DOHH2 (cell line): ENCODE data around the gene ANAPC2.

ENCODE experiments used
- CTCF ChIP-seq: fragments of 200-600 bp; sonication (generic); IDR thresholded peaks from one replicate; pipeline ENCODE4 v1.5.1; 2014; ENCODE audit warnings: antibody characterized with exemption, mild to moderate bottlenecking, low read depth, low read length; ENCODE audit not compliant: poor library complexity, severe bottlenecking
- EZH2phosphoT487 ChIP-seq: fragments of 200-600 bp; sonication (generic); IDR thresholded peaks from 2 replicates; pipeline ENCODE4 v1.6.1; 2017; ENCODE audit warnings: borderline replicate concordance, mild to moderate bottlenecking, antibody characterized with exemption, low read length, moderate library complexity, mixed read lengths

- no peak for TF ChIP-seq CTCF
- no peak for TF ChIP-seq EZH2phosphoT487
Observed at GRCh38 chr9:137215196-137215986, 27.0 kb upstream of the ANAPC2 start.
